GM12892 (cell line): Measurements from ENCODE around the gene RAB11A.
"Not testable (repeated sequence)": the region's sequence is repeated elsewhere in the genome, so short reads cannot be mapped to it uniquely, and the experiment has no call there.

Experiments used
- DNase-seq: peaks from one replicate; pipeline ENCODE4 v3.0.0; 2011; ENCODE audit not compliant: insufficient read length
- FAIRE-seq: peaks from 2 replicates; lab custom pipeline; 2011; peaks lifted over from hg19 to GRCh38; lab: Jason Lieb, UNC
- POLR2A ChIP-seq: IDR thresholded peaks from 2 replicates; pipeline ENCODE4 v1.6.1; 2011; ENCODE audit warnings: low read depth, low read length, control low read depth
- POLR2AphosphoS5 ChIP-seq: IDR thresholded peaks from 2 replicates; pipeline ENCODE4 v1.6.1; 2011; ENCODE audit warnings: low read depth, low read length, control low read depth
- TAF1 ChIP-seq: IDR thresholded peaks from 2 replicates; pipeline ENCODE4 v1.6.1; 2011; ENCODE audit warnings: low read depth, mild to moderate bottlenecking, control low read depth, low read length, borderline replicate concordance

The RAB11A gene

DNA sequence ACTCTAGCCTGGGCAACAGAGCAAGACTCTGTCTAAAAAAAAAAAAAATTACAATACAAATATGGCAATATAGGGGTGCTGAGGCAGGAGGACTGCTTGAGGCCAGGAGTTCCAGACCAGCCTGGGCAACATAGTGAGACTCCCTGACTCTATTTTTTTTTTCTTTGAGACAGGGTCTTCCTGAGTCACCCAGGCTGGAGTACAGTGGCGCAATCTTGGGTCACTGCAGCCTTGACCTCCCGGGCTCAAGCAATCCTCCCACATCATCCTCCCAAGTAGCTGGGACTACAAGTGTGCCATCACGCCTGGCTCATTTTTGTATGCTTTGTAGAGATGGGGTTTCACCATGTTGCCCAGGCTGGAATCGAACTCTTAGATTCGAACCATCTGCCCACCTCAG lies 17.3 kb upstream of the RAB11A start:
- DNase-seq (no peak), FAIRE-seq (no peak)
- TF ChIP-seq TAF1 (no peak), POLR2AphosphoS5 (no peak), POLR2A (no peak)

DNA sequence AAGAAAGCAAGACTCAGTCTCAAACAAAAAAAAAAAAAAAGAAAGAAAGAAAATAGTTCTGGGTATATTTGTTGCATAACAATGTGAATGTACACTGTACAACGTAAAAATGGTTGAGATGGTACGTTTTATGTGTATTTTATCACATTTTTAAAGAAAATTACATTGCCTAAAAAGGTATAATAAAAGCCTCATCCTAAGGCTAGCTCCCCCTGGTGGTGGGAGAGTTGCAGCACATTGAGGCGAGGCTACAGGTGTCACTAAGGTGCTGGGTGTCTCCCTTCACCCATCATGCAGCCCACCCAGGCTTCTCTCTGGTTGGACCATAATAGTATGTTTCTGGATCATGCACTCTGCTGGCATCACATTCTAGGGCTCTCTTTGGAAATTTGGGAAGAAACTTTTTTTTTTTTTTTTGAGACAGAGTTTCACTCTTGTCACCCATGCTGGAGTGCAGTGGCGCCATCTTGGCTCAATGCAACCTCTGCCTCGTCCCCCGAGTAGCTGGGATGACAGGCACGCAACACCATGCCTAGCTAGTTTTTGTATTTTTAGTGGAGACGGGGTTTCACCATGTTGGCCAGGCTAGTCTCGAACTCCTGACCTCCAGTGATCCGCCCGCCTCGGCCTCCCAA lies 12.4 kb upstream of the RAB11A start:
- TF ChIP-seq POLR2AphosphoS5 = no peak
- no peak for TF ChIP-seq TAF1
- TF ChIP-seq POLR2A = no peak
- peak; percentile 27 for FAIRE-seq
- peak; percentile 34 for DNase-seq

DNA sequence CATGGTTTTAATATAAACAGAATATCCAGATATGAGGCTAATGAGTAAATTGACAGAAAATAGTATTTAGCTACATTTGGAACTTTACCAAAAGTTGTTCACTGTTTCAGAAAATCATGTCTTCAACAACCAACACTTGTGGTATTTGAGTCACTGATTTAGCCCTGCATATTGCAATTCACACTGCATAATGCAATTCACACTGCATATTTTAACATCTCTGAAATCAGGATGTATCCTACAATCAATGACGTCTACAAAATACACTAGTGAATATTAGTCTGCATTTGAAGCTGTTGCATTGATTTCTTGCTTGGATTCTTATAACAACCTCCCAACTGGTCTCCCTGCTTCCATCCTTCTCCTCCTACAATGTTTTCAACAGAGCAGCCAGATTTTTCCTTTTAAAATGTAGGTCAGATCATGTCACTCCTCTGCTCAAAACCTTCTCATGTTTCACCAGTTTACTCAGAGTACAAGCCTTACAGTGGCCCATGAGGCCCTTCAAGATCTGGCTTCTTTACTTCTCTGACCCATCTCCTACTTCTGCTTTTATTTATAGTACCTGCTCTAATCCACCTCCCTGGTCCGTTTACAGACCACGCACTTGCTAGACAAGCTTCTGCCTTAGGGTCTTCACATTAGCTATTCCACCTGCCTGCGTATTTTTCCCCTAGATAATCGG lies 11.4 kb upstream of the RAB11A start:
- FAIRE-seq = peak; percentile 67

DNA sequence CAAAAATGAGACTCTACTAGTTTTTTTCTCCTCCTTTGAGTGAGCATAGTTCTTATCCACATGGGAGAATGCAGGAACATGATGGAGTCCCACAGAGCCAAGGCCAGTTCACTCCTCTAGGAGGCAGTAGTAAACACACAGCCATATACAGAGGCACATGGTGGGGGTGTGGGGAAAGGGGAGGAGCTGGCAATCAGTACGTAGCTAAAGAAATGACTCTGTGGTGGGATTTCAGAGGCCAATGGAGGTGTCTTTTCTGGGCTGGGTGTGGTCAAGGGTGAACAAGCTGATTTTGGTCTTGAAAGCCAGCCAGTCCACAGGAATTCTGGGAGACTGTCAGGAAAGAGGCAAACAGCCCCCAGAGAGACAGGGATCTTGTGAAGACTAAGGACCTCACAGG lies 6.6 kb upstream of the RAB11A start:
- TF ChIP-seq POLR2AphosphoS5 = no peak
- no peak for TF ChIP-seq TAF1
- TF ChIP-seq POLR2A = no peak
- FAIRE-seq = peak; percentile 74
- peak; percentile 32 for DNase-seq

More for the DNA sequence above, 11.4 kb upstream of the RAB11A start:
- DNase-seq = no peak
- no peak for TF ChIP-seq TAF1
- TF ChIP-seq POLR2A = no peak
- no peak for TF ChIP-seq POLR2AphosphoS5

GRCh38 chr15:65863106-65863505 lies 6.2 kb upstream of the RAB11A start:
- TF ChIP-seq POLR2AphosphoS5 = no peak
- no peak for TF ChIP-seq TAF1
- no peak for TF ChIP-seq POLR2A
- FAIRE-seq = no peak

GRCh38 chr15:65867244-65867643 lies 2.0 kb upstream of the RAB11A start:
- FAIRE-seq (no peak), DNase-seq (no peak)
- TF ChIP-seq TAF1 = no peak
- no peak for TF ChIP-seq POLR2AphosphoS5
- TF ChIP-seq POLR2A = no peak

More at GRCh38 chr15:65863106-65863505, 6.2 kb upstream of the RAB11A start:
- no peak for DNase-seq

- DNase-seq, FAIRE-seq: not testable (repeated sequence)
Measured at GRCh38 chr15:65867933-65868332, 1.4 kb upstream of the RAB11A start.

DNA sequence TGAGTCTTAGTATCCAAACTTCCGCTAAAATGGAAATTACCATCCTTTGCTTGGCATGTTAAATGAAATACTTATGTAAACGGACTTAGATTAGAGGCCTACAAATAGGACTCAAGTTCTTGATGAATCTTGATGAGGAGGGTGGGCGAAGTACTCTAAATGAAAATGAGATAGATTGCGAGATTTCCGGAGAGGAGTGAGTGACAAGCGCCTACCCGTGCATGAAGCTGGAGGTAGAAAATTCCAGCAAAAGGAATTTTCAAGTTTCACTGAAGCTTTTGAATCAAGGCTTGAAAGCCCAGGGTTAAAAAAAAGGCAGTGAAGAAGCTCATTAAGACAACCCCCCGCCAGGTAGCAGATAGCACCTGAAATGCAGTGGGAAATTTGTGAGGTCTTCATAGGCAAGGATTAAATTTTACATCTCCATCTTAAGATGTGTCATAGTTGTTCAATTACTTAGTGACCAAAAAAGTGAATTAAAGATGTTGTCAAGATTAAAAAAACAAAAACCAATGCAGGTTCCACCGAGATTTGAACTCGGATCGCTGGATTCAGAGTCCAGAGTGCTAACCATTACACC lies 655 bp upstream of the RAB11A start:
- TF ChIP-seq POLR2AphosphoS5 (no peak), POLR2A (no peak), TAF1 (no peak)
- FAIRE-seq = no peak

GRCh38 chr15:65869954-65870871 lies 922 bp downstream of the RAB11A start:
- DNase-seq (no peak), FAIRE-seq (peak; percentile 64)
- TF ChIP-seq POLR2AphosphoS5 (no peak), POLR2A (no peak; the same call in 1 of the 2 replicates), TAF1 (no peak)

More for the DNA sequence above, 655 bp upstream of the RAB11A start:
- DNase-seq = no peak

DNA sequence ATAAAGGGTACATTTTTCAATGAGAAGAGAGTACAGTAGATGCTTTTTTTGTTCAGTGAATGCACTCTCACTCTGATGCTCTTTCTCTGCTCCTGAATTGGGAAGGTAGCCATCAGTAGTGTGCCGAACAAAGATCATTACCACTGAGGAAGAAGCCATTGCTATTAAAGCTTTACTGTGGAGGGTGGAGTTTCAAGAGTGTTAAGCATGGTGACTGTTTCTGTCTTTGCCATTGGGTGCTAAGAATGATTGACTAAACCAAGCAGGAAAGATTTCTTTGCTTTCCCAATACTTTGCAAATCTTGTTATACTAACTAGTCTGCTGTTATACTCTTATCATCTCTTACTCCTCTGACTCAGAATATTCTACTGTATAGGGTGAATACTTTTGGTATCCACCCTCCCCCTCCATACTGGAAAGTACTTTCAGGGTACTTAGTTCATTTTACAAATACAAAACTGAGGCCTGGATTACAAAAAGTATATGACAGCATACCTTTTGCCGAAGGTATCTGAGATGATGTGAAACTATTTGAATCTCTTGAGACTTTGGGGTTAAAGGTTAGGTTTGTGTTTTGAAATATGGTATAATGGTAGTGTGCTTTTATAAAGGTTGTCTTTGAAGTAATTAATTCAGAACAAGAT lies 1.7 kb downstream of the RAB11A start:
- DNase-seq (peak; percentile 13), FAIRE-seq (peak; percentile 70)
- TF ChIP-seq TAF1 (no peak), POLR2A (peak; percentile 54), POLR2AphosphoS5 (peak; percentile 48; the same call in 1 of the 2 replicates)

- FAIRE-seq, DNase-seq: not testable (repeated sequence)
Measured at GRCh38 chr15:65871886-65872285, 2.6 kb downstream of the RAB11A start.

GRCh38 chr15:65872596-65872995 lies 3.3 kb downstream of the RAB11A start:
- not testable (repeated sequence) for FAIRE-seq, DNase-seq
